ENCODE data around the gene FARP1.

DNA sequence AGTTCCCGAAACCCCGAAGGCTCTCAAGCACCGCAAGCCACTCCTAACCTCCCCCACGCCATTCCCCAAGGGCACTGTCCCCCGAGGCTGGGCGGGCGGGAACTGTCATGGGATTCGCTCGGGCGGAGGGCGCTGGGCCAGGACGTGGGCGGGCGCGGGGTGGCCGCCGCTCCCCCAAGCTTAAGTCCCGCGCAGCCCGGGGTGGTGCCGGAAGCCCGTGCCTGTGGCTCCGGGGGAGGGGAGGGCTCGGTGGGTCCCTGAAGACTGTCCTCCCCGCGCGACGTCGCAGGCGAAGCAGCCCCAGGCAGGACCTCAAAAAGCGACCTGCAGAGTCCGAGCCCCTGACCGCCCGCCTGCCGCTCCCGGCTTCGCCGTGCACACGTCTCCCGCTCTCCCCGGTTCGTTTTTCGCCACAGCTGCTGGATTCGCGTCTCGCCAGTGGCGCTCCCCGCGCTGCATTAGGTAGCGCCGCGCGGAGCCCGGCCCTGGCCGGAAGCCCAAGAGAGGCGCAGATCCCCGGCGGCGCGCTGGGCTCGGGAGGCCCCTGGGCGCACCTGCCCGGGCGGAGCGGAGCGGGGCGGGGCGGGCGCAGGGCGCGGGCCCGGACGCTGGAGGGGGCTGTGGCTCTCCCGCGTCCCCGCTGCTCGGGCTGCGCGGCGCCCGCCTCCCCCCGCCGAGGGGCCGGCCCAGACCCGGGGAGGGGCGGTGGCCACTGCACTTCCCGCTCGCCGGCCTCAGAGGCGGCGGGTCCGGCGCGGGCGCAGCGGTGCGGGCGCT, at the start of gene FARP1:
- TF ChIP-seq, protein P1, sequence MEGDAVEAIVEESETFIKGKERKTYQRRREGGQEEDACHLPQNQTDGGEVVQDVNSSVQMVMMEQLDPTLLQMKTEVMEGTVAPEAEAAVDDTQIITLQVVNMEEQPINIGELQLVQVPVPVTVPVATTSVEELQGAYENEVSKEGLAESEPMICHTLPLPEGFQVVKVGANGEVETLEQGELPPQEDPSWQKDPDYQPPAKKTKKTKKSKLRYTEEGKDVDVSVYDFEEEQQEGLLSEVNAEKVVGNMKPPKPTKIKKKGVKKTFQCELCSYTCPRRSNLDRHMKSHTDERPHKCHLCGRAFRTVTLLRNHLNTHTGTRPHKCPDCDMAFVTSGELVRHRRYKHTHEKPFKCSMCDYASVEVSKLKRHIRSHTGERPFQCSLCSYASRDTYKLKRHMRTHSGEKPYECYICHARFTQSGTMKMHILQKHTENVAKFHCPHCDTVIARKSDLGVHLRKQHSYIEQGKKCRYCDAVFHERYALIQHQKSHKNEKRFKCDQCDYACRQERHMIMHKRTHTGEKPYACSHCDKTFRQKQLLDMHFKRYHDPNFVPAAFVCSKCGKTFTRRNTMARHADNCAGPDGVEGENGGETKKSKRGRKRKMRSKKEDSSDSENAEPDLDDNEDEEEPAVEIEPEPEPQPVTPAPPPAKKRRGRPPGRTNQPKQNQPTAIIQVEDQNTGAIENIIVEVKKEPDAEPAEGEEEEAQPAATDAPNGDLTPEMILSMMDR (IDR thresholded peaks at IDR 0.05) = peak in 4 of 7 experiments; percentile 60 to 97 (median 80)
- TF ChIP-seq POLR2A (IDR thresholded peaks at IDR 0.05) = peak; percentile 61 to 85 (median 83)

Measured in body of pancreas (tissue), 4 donors.